GM10266 (cell line): ENCODE data around the gene ASAP3.
"Not testable (repeated sequence)": the region's sequence is repeated elsewhere in the genome, so short reads cannot be mapped to it uniquely, and the experiment has no call there.

Source experiments
- DNase-seq: peaks from one replicate; pipeline ENCODE4 v3.0.0; 2012; ENCODE audit errors: extremely low spot score
- TF ChIP-seq, protein P1 (sequence below): IDR thresholded peaks from 2 replicates; pipeline ENCODE4 v1.5.1; 2012; ENCODE audit warnings: mild to moderate bottlenecking, low read depth; ENCODE audit not compliant: control insufficient read depth, insufficient read depth; ENCODE audit errors: missing control alignments

The ASAP3 gene

DNA sequence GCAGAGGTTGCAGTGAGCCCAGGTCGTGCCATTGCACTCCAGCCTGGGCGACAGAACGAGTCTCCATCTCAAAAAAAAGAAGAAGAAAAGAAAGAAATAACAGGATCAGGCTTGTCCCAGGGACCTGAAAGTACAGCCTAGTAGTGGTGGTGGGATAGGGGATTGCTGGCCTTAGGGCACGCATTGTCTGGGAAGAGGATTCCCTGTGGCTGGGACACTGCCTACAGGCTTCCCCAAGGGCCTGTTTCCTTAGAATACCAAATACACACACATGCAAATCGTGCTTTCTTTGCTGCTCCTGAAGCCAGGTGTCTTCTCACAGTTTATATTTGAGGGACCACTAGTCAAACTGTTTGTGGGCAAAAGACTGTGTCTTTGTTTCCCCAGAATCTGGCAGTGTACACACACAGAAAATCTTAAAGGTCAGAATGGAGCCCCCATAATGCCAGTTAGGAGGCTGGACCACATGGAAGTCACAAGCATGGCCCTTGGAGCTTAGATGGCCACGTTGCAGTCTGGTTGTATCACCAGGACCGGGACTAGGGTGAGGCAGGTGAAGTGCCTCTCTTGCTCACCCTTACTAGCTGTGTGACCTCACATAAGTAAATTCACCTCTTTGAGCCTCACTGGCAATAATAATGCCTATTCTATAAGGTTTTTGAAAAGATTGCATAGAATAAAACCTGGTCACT is 12.7 kb upstream of the ASAP3 start:
- TF ChIP-seq, protein P1, sequence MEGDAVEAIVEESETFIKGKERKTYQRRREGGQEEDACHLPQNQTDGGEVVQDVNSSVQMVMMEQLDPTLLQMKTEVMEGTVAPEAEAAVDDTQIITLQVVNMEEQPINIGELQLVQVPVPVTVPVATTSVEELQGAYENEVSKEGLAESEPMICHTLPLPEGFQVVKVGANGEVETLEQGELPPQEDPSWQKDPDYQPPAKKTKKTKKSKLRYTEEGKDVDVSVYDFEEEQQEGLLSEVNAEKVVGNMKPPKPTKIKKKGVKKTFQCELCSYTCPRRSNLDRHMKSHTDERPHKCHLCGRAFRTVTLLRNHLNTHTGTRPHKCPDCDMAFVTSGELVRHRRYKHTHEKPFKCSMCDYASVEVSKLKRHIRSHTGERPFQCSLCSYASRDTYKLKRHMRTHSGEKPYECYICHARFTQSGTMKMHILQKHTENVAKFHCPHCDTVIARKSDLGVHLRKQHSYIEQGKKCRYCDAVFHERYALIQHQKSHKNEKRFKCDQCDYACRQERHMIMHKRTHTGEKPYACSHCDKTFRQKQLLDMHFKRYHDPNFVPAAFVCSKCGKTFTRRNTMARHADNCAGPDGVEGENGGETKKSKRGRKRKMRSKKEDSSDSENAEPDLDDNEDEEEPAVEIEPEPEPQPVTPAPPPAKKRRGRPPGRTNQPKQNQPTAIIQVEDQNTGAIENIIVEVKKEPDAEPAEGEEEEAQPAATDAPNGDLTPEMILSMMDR, result peak; percentile 19
- no peak for DNase-seq

DNA sequence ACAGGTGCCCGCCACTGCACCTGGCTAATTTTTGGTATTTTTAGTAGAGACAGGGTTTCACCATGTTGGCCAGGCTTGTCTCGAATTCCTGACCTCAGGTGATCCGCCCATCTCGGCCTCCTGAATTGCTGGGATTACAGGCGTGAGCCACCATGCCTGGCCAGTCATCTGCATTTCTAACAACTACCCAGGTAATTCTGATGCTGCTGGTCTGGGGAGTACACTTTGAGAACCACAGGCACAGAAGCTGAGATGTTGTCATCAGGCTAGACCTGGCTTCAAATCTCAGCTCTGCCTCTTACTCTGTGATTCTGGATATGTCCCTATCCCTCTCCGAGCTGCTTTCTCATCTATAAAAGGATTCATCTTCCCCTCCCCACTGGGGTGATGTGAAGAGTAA is 10.9 kb upstream of the ASAP3 start:
- not testable (repeated sequence) for DNase-seq

DNA sequence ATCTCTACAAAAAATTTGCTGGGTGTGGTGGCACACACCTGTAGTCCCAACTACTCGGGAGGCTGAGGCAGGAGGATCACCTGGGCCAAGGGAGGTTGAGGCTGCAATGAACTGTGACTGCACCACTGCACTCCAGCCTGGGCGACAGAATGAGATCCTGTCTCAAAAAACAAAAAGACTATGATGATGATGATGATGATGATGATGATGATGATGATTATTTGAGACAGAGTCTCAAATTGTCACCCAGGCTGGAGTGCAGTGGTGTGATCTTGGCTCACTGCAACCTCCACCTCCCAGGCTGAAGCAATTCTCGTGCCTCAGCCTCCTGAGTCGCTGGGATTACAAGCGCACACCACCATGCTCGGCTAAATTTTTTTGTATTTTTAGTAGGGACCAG is 8.8 kb upstream of the ASAP3 start:
- DNase-seq, result not testable (repeated sequence)

DNA sequence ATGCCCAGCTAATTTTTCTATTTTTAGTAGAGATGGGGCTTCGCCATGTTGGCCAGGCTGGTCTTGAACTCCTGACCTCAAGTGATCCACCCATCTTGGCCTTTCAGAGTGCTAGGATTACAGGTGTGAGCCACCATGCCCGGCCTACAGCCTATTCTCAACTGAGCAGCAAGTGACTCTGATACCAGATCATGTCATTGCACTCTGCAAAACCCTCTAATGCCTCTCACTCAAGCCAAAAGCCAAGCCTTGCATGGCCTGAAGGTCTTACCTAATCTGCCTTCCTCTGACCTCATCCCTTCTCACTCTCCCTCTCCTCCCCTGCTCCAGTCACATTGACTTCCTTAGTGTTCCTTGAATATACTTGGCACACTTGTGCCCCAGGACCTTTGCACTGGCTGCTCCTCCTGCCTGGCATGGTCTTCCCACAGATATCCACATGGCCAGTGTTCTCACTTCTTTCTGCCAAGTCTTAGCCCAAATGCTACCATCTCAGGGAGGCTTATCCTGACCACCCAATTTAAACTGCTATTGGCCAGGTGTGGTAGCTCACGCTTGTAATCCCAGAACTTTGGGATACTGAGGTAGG is 8.2 kb upstream of the ASAP3 start:
- no peak for DNase-seq
- TF ChIP-seq, protein P1, result no peak

DNA sequence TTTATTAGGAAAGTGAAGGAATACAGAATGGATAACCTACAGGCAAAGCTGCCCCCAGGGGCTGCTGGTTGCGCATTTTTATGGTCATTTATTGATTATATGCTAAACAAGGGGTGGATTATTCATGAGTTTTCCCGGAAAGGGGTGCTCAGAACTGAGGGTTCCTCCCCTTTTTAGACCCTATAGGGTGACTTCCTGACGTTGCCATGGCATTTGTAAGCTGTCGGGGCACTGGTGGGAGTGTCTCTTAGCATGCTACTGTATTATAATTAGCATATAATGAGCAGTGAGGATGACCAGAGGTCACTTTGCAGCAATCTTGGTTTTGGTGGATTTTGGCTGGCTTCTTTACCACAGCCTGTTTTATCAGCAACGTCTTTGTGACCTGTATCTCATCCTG is 5.9 kb upstream of the ASAP3 start:
- TF ChIP-seq, protein P1, result no peak

DNA sequence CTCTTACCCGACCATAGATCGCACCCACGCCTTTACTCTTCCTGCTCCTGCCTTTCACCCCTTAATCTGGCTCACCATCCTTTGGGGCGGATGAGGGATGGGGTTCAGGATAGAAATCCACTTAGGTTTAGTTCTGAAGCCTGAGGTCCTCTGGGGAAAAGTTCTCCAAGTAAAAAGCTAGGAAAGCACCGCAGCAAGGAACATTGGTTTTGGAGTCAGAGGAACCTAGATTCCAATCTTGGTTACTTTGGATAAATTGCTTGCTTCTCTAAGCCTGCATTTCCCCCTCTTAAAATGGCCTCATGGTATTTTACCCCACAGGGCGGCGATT is 988 bp upstream of the ASAP3 start:
- TF ChIP-seq, protein P1, result no peak
- DNase-seq, result no peak

More for the DNA sequence above, 5.9 kb upstream of the ASAP3 start:
- DNase-seq, result no peak

DNA sequence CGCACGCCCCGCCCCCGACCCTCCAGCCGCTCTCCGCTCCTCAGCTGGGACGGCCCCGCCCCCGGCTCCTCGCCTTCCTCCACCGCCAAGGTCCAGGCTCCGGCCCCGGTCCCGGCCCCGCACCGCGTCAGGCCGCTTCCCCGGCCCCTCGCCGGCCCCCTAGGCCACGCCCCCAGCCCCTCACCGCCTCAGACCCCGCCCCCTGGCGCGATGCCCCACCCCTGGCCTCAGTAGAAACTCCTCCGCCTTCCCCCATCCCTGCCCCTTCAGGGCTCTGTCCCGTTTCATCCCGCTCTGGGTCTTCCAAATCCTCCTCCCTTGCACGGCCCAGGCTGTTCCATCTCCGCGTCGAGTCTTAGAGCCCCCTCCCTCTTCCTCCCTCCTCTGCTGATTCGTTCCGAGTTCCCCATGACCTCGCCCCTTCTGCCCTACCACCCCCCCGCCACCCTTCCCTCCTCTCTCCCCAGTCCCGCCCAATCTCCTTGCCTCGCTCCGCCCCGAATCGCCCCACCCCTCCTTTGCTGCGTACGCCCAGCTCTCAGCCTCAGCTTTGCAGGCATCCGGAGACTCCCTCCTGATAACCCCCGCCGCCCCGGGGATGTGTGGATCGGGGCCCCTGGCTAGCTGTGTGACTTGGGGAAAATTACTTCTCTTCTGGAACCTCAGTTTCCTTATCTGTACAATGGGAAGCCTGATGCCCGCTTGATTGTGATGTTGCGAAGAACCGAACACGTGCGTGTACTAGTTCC is 448 bp upstream of the ASAP3 start:
- peak; percentile 93 for DNase-seq
- TF ChIP-seq, protein P1, result no peak

DNA sequence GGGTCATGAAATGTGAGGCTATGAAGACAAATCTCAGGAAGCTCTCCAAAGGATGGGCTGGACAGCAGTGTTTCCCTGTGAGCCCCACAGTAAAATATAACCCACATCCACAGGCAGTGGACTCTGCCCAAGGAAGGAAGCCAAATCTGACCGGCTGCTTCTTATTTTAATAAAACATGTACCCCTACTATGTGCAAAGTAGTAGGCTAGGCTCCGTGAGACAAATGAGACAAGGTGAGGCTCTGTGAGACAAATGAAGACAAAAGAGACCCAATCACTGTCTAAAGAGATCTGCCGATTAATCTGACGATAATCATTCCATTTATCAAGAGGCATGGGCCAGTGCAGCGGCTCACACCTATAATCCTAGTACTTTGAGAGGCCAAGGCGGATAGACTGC is 2.1 kb downstream of the ASAP3 start:
- no peak for DNase-seq
- TF ChIP-seq, protein P1, result no peak
